HCT116 (cell line): ENCODE measurements around the gene DCTN3. TPM values are rescaled to one million over a fixed set of nuclear protein-coding genes. Genes with fewer than 3 reads are reported as not detected.

ENCODE experiments used
- ATAC-seq: fragments of 200-7000 bp; cut with Tn5 transposase; 2 replicates; pipeline ENCODE4 v1.9.1; 2020; ENCODE audit warnings: mild to moderate bottlenecking, moderate library complexity
- BruUV-seq: library from RNA; stranded (reverse); fragments of 400-500 nt; replicated peaks from 2 replicates; lab custom pipeline; 2021; lab: Mats Ljungman, UMichigan
- CTCF ChIA-PET: fragments of 300-600 bp; sonication (Branson Sonifier 250); formaldehyde crosslinking; loops from one replicate; lab custom pipeline; 2021; ENCODE audit warnings: antibody characterized with exemption; lab: Charles Lee
- POLR2A ChIA-PET: fragments of 300-600, 350-600 bp; sonication (Branson Sonifier 250); formaldehyde crosslinking; loops from one replicate; lab custom pipeline; 2021; ENCODE audit warnings: antibody characterized with exemption; lab: Charles Lee
- RAD21 ChIA-PET, 2 experiments: fragments of 300-600 bp; sonication (Branson Sonifier 250); formaldehyde crosslinking; loops; one replicate each; lab custom pipeline; 2023; ENCODE audit warnings: low total read pairs in 2 of 2; ENCODE audit not compliant: uncharacterized antibody in 2 of 2, unreplicated experiment in 2 of 2, low non-redundant PET in 1 of 2; lab: Charles Lee
- DNase-seq: peaks from one replicate; pipeline ENCODE4 v3.0.0-alpha.2; 2010; ENCODE audit warnings: low read depth, low spot score
- H2AFZ ChIP-seq: fragments of 200-600 bp; shearing (Covaris generic), sonication (generic); 2 replicates; pipeline ENCODE4 v1.6.1; 2017; ENCODE audit warnings: low read depth, mixed run types, mixed read lengths, antibody characterized with exemption, low read length; ENCODE audit not compliant: poor library complexity, severe bottlenecking
- H3K27ac ChIP-seq: 2 replicates; pipeline ENCODE4 v1.5.1; 2012; ENCODE audit warnings: low read depth, low read length
- H3K27me3 ChIP-seq: fragments of 200-600 bp; sonication (generic); 2 replicates; pipeline ENCODE4 v1.6.1; 2016; ENCODE audit warnings: mixed run types, low read length, mixed read lengths; ENCODE audit not compliant: insufficient read depth
- H3K36me3 ChIP-seq, 2 experiments: fragments of 200-500 bp in 1 of 2; fragments of 200-600 bp in 1 of 2; sonication (Bioruptor generic) in 1 of 2; sonication (generic) in 1 of 2; 2 replicates each; pipeline versions ENCODE4 v1.5.1 to v1.6.1; 2014 to 2016; ENCODE audit warnings: low read length in 2 of 2, inconsistent platforms in 1 of 2, mixed read lengths in 1 of 2, mixed run types in 1 of 2; ENCODE audit not compliant: insufficient read depth in 2 of 2, control insufficient read depth in 1 of 2
- H3K4me1 ChIP-seq, 2 experiments: fragments of 200-600 bp in 1 of 2; sonication (generic) in 1 of 2; 2 replicates each; pipeline versions ENCODE4 v1.5.1 to v1.6.1; 2012 to 2017; ENCODE audit warnings: low read length in 2 of 2, inconsistent platforms in 1 of 2, mild to moderate bottlenecking in 1 of 2, mixed read lengths in 1 of 2, mixed run types in 1 of 2, moderate library complexity in 1 of 2; ENCODE audit not compliant: insufficient read depth in 2 of 2, control insufficient read depth in 1 of 2
- H3K4me2 ChIP-seq: fragments of 200-600 bp; sonication (generic); 2 replicates; pipeline ENCODE4 v1.6.1; 2017; ENCODE audit warnings: mixed run types, low read length, mixed read lengths
- H3K4me3 ChIP-seq, 2 experiments: fragments of 200-600 bp in 1 of 2; sonication (generic) in 1 of 2; replicated peaks in 1 of 2; 2 replicates each; pipeline ENCODE4 v1.5.1; 2011 to 2016; ENCODE audit warnings: low read length in 2 of 2, control low read depth in 1 of 2, low read depth in 1 of 2, mild to moderate bottlenecking in 1 of 2, mixed read lengths in 1 of 2, mixed run types in 1 of 2
- H3K79me2 ChIP-seq: fragments of 200-600 bp; sonication (generic); 2 replicates; pipeline ENCODE4 v1.6.1; 2017; ENCODE audit warnings: mild to moderate bottlenecking, mixed run types, low read length, moderate library complexity, mixed read lengths; ENCODE audit not compliant: insufficient read depth
- H3K9ac ChIP-seq: fragments of 200-600 bp; sonication (generic); 2 replicates; pipeline ENCODE4 v1.6.1; 2016; ENCODE audit warnings: low read length, mixed read lengths
- H3K9me2 ChIP-seq: fragments of 200-600 bp; sonication (generic), shearing (Covaris generic); 2 replicates; pipeline ENCODE4 v1.6.1; 2017; ENCODE audit warnings: mixed run types, mild to moderate bottlenecking, moderate library complexity; ENCODE audit not compliant: insufficient read depth
- H3K9me3 ChIP-seq, 2 experiments: fragments of 200-500 bp in 1 of 2; fragments of 200-600 bp in 1 of 2; sonication (Bioruptor generic) in 1 of 2; sonication (generic) in 1 of 2; 2 replicates each; pipeline ENCODE4 v1.6.1; 2014 to 2017; ENCODE audit warnings: low read length in 2 of 2, mixed read lengths in 2 of 2, inconsistent platforms in 1 of 2, low read depth in 1 of 2, mild to moderate bottlenecking in 1 of 2, mixed run types in 1 of 2, moderate library complexity in 1 of 2; ENCODE audit not compliant: control insufficient read depth in 1 of 2, insufficient read depth in 1 of 2
- H4K20me1 ChIP-seq: fragments of 200-600 bp; sonication (generic), shearing (Covaris generic); 2 replicates; pipeline ENCODE4 v1.6.1; 2017; ENCODE audit warnings: mixed run types, mild to moderate bottlenecking, moderate library complexity; ENCODE audit not compliant: insufficient read depth
- CBX3 ChIP-seq: IDR thresholded peaks from 2 replicates; pipeline ENCODE4 v1.6.1; 2012; ENCODE audit warnings: low read depth
- ELF1 ChIP-seq: IDR thresholded peaks from 2 replicates; pipeline ENCODE4 v1.6.1; 2012; ENCODE audit warnings: low read depth, borderline replicate concordance
- EZH2 ChIP-seq: fragments of 200-600 bp; sonication (generic); IDR thresholded peaks from 2 replicates; pipeline ENCODE4 v1.6.1; 2017; ENCODE audit warnings: antibody characterized with exemption, mixed run types
- FOSL1 ChIP-seq: IDR thresholded peaks from 2 replicates; pipeline ENCODE4 v1.6.1; 2012; ENCODE audit warnings: low read depth
- JUND ChIP-seq: IDR thresholded peaks from 2 replicates; pipeline ENCODE4 v1.6.1; 2012
- RAD21 ChIP-seq: IDR thresholded peaks from 2 replicates; pipeline ENCODE4 v1.6.1; 2012; ENCODE audit warnings: low read depth, mild to moderate bottlenecking
- REST ChIP-seq: IDR thresholded peaks from 2 replicates; pipeline ENCODE4 v1.6.1; 2012; ENCODE audit warnings: low read depth
- SP1 ChIP-seq: IDR thresholded peaks from 2 replicates; pipeline ENCODE4 v1.6.1; 2012; ENCODE audit warnings: low read depth
- SRF ChIP-seq: IDR thresholded peaks from 2 replicates; pipeline ENCODE4 v1.6.1; 2012; ENCODE audit warnings: low read depth
- TCF7L2 ChIP-seq: IDR thresholded peaks from 2 replicates; pipeline ENCODE4 v1.7.0; 2011; ENCODE audit warnings: borderline replicate concordance, inconsistent platforms; ENCODE audit not compliant: insufficient read depth, insufficient read length; ENCODE audit errors: extremely low read depth
- YY1 ChIP-seq: IDR thresholded peaks from 2 replicates; pipeline ENCODE4 v1.6.1; 2011; ENCODE audit warnings: low read length, low read depth, moderate library complexity, mild to moderate bottlenecking; ENCODE audit not compliant: insufficient replicate concordance; ENCODE audit errors: extremely low read depth
- ZNF274 ChIP-seq: fragments of 200-500 bp; sonication (Bioruptor generic); IDR thresholded peaks from 2 replicates; pipeline ENCODE4 v1.6.1; 2014; ENCODE audit warnings: mild to moderate bottlenecking, low read depth, low read length, inconsistent platforms
- intact Hi-C: fragments of 100-400 bp; cut with micrococcal nuclease; formaldehyde crosslinking; loops from 2 replicates; pipeline ENCODE4 v1.10.0; 2022
- total RNA-seq: library from RNA; stranded (reverse); gene quantifications from one replicate; pipeline ENCODE4 v1.2.1, GENCODE V29; 2021; ENCODE audit not compliant: unreplicated experiment

DCTN3 gene
- total RNA-seq, 1 experiment from 2014 or later: 64.0 TPM

GRCh38 chr9:34659592-34660253 lies 39.4 kb upstream of the DCTN3 start:
- RAD21 ChIA-PET: no interaction called here
- H3K4me3 ChIP-seq: no peak overlapping the region
- no peaks in the 10 kb centered on the region for H3K27me3 ChIP-seq
- TF ChIP-seq REST (no peak), YY1 (no peak), SRF (no peak), RAD21 (no peak), ZNF274 (no peak), FOSL1 (no peak), SP1 (no peak), EZH2 (no peak), TCF7L2 (no peak), ELF1 (no peak), JUND (no peak), CBX3 (no peak)
- no peaks in the 10 kb centered on the region for H4K20me1 ChIP-seq
- POLR2A ChIA-PET: no interaction called here
- H2AFZ ChIP-seq: no peak overlapping the region
- peak; percentile 18; the same call in 1 of the 2 replicates for ATAC-seq
- no peak for DNase-seq
- BruUV-seq: no TSS peak
- no peak overlapping the region for H3K27ac ChIP-seq
- H3K79me2 ChIP-seq: no peaks in the 10 kb centered on the region
- H3K36me3 ChIP-seq: no peaks in the 10 kb centered on the region
- CTCF ChIA-PET: no interaction called here
- H3K9ac ChIP-seq: no peak overlapping the region
- intact Hi-C loops: no loop called here
- peaks cover 9 to 23% of the 10 kb centered on the region in 2 experiments for H3K4me1 ChIP-seq
- no peaks in the 10 kb centered on the region for H3K9me2 ChIP-seq
- H3K4me2 ChIP-seq: peak overlapping the region; percentile 5; the same call in 1 of the 2 replicates
- H3K9me3 ChIP-seq: no peaks in the 10 kb centered on the region
